K562 (cell line): ENCODE results near the gene CNNM2. TPM values are rescaled to one million over a fixed set of nuclear protein-coding genes. Genes with fewer than 3 reads are reported as not detected.
A peak's percentile ranks its signal among the peaks of the same experiment; 100 is the strongest.

Experiments used
- AFF1 ChIP-seq, 2 experiments: fragments of 450-650 bp; IDR thresholded peaks; 2 replicates each; pipeline ENCODE4 v1.6.1; 2018; ENCODE audit warnings: mild to moderate bottlenecking in 2 of 2, low read depth in 1 of 2; ENCODE audit not compliant: partially characterized antibody in 2 of 2
- ATF3 ChIP-seq, 2 experiments: fragments of 450-650 bp in 1 of 2; sonication (generic) in 1 of 2; formaldehyde crosslinking in 1 of 2; IDR thresholded peaks in 1 of 2; conservative IDR thresholded peaks in 1 of 2; 2 replicates each; pipeline versions ENCODE4 v1.6.1 to v1.8.1; 2016 to 2023; ENCODE audit warnings: mild to moderate bottlenecking in 2 of 2, moderate library complexity in 2 of 2, inconsistent platforms in 1 of 2, missing genetic modification reagents in 1 of 2
- ATF6 ChIP-seq: sonication (generic); formaldehyde crosslinking; IDR thresholded peaks from 2 replicates; pipeline ENCODE4 v1.4.0; 2020; ENCODE audit warnings: mild to moderate bottlenecking, missing genetic modification reagents
- CBFA2T2 ChIP-seq: fragments of 450-650 bp; conservative IDR thresholded peaks from 2 replicates; pipeline ENCODE4 v1.6.1; 2017; ENCODE audit warnings: mild to moderate bottlenecking
- CHAMP1 ChIP-seq: fragments of 450-650 bp; IDR thresholded peaks from 2 replicates; pipeline ENCODE4 v1.6.1; 2016; ENCODE audit warnings: mild to moderate bottlenecking
- DPF2 ChIP-seq: fragments of 450-650 bp; IDR thresholded peaks from 2 replicates; pipeline ENCODE4 v1.6.1; 2016
- ESRRA ChIP-seq: fragments of 450-650 bp; IDR thresholded peaks from 2 replicates; pipeline ENCODE4 v1.6.1; 2014; ENCODE audit warnings: low read depth, mild to moderate bottlenecking, moderate library complexity, borderline replicate concordance
- FOXJ3 ChIP-seq: sonication (generic); formaldehyde crosslinking; IDR thresholded peaks from 2 replicates; pipeline ENCODE4 v1.4.0; 2020; ENCODE audit warnings: mild to moderate bottlenecking, missing genetic modification reagents
- GATAD2A ChIP-seq: fragments of 450-650 bp; IDR thresholded peaks from 2 replicates; pipeline ENCODE4 v1.6.1; 2017
- GATAD2B ChIP-seq: fragments of 450-650 bp; IDR thresholded peaks from 2 replicates; pipeline ENCODE4 v1.6.1; 2017; ENCODE audit warnings: mild to moderate bottlenecking, borderline replicate concordance
- KDM1A ChIP-seq, 2 experiments: fragments of 450-650 bp; IDR thresholded peaks; 2 replicates each; pipeline ENCODE4 v1.6.1; 2016; ENCODE audit warnings: mild to moderate bottlenecking in 2 of 2
- KLF16 ChIP-seq: IDR thresholded peaks from 2 replicates; pipeline ENCODE4 v1.6.1; 2016; ENCODE audit warnings: antibody characterized with exemption
- MEF2D ChIP-seq: conservative IDR thresholded peaks from 2 replicates; pipeline ENCODE4 v1.6.1; 2016; ENCODE audit warnings: low read depth, missing genetic modification characterization, missing compliant biosample characterization
- MTF1 ChIP-seq: fragments of 250-450 bp; sonication (Bioruptor Pico); IDR thresholded peaks from 2 replicates; pipeline ENCODE4 v1.9.0; 2021; ENCODE audit warnings: moderate library complexity, mild to moderate bottlenecking, inconsistent platforms, borderline replicate concordance
- POLR2AphosphoS5 ChIP-seq: IDR thresholded peaks from 2 replicates; pipeline ENCODE4 v1.6.1; 2011; ENCODE audit warnings: mild to moderate bottlenecking, low read depth, low read length, moderate library complexity; ENCODE audit not compliant: control insufficient read depth, insufficient read depth
- polyA plus RNA-seq, 8 experiments: library from polyadenylated mRNA; depleted of rRNA in 4 of 8; stranded (reverse) in 5 of 8; unstranded in 3 of 8; fragments of >200 nt; fragmentation: Nextera tagmentation in 2 of 8; fragmentation: Illumina TruSeq in 1 of 8; extraction: Ambion mirVana in 2 of 8; extraction: Trizol in 1 of 8; gene quantifications; 2 replicates each; pipeline versions ENCODE4 v1.2.1 to v1.2.3, GENCODE V29; 2011 to 2014; ENCODE audit warnings: inconsistent platforms in 1 of 8, missing spikeins in 1 of 8
- total RNA-seq, 7 experiments: library from RNA; depleted of rRNA in 6 of 7; stranded (reverse); fragments of >200 nt in 6 of 7; fragmentation: Illumina TruSeq in 2 of 7; extraction: Trizol in 2 of 7; gene quantifications; 2 replicates each; pipeline versions ENCODE4 v1.2.1 to v1.2.3, GENCODE V29; 2011 to 2021; ENCODE audit warnings: low replicate concordance in 1 of 7

Gene CNNM2
- total and polyA plus RNA-seq, 9 of the 15 experiments (the other 6 are each of a cell fraction or from before 2014, with no cell fraction given): 0.21 to 5.0 (median 1.3) TPM

GRCh38 chr10:102988404-102989314 is 70.6 kb downstream of the CNNM2 start (continued):
- TF ChIP-seq ATF3 (IDR thresholded peaks at IDR 0.05): no peak
- 0 out of 2 replicates have a peak, but pooled peaks have one; percentile 18 for TF ChIP-seq ATF3 (CRISPR knock-in tag; conservative IDR thresholded peaks at IDR 0.05)
- TF ChIP-seq ESRRA: peak; percentile 68
- TF ChIP-seq KLF16: peak; percentile 65; the same call in 1 of the 2 replicates
- no peak for TF ChIP-seq ATF6
- TF ChIP-seq CHAMP1: no peak
- TF ChIP-seq GATAD2B: no peak
- no peak for TF ChIP-seq MTF1 (CRISPR knock-in tag)
- TF ChIP-seq DPF2: peak; percentile 95
- TF ChIP-seq FOXJ3: peak; percentile 40; the same call in 1 of the 2 replicates
- TF ChIP-seq KDM1A (IDR thresholded peaks at IDR 0.05): peak in 1 of 2 experiments; percentile 53; a peak in 2 of 4 replicates
- peak; percentile 85 for TF ChIP-seq POLR2AphosphoS5
- TF ChIP-seq GATAD2A: 0 out of 2 replicates have a peak, but pooled peaks have one; percentile 11
- no peak for TF ChIP-seq MEF2D
- peak in 1 of 2 experiments; percentile 53 for TF ChIP-seq AFF1 (IDR thresholded peaks at IDR 0.05; ENCODE audit: low read depth in 1 of 2, partially characterized antibody in 2 of 2)
- peak; percentile 91 for TF ChIP-seq CBFA2T2
